ENCODE data around the gene CUX1.

GRCh38 chr7:101910991-101911799 is 93.8 kb downstream of the CUX1 start:
- TF ChIP-seq CTCF (IDR thresholded peaks at IDR 0.05) (no peak), EZH2 (IDR thresholded peaks at IDR 0.05; ENCODE audit: borderline replicate concordance, insufficient read depth, low read depth, low read length, poor library complexity, severe bottlenecking) (no peak)
